Right kidney (tissue), 1 donor: ENCODE data around the gene STOX2.
"Not testable (repeated sequence)": the region's sequence is repeated elsewhere in the genome, so short reads cannot be mapped to it uniquely, and the experiment has no call there.

Experiments used
- DNase-seq: peaks from one replicate; pipeline ENCODE4 v3.0.0-alpha.2; 2016

STOX2 gene

DNA sequence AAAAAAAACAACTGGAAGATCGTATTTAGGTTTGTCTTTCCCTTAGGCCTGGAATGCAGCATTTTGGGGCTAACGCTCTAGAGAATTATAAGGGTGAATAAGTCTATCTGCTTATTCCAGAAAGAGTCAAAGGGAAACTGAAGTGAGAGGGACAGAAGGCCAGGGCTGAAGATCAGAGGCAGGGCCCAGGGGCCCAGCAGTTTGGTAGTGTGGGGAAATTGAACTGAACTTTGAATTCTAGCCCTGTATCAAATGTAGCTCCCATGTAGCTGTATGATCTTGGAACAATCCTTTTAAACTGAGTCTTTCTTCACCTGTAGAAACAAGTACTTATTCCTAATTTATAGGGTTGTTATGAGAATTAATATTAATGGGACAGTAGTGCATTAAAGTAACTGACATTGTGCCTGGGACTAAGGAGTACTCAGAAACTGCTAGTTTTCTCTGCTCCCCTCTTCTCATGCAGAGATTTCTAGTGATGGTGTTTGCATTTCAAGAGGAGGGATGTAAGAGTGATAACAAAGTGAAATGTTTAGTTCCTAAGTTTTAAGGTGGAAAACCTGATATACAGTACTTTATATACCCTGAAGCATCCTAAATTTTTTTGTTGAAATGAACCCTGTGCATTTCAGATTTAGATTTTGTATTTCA is 30.4 kb downstream of the STOX2 start:
- DNase-seq, result peak; percentile 3

DNA sequence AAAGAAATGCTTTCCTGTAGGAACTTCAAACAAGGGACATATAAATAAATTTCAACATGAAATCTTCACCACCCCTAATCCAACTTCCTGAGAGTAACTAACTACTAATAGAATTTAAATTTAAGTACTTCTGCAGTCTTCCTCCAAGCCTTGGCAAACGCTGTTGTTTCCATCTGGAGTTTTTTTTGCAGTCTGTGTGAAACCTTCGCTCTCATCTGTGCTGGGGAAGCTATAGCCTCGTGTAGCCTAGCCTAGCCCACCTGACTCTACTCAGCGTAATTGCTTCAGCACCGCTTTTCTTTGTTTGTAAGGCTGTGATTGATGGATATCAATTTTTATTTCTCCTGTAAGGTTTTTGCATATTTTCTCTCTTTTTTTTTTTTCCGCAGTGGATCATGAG is 30.9 kb downstream of the STOX2 start:
- DNase-seq, result no peak

DNA sequence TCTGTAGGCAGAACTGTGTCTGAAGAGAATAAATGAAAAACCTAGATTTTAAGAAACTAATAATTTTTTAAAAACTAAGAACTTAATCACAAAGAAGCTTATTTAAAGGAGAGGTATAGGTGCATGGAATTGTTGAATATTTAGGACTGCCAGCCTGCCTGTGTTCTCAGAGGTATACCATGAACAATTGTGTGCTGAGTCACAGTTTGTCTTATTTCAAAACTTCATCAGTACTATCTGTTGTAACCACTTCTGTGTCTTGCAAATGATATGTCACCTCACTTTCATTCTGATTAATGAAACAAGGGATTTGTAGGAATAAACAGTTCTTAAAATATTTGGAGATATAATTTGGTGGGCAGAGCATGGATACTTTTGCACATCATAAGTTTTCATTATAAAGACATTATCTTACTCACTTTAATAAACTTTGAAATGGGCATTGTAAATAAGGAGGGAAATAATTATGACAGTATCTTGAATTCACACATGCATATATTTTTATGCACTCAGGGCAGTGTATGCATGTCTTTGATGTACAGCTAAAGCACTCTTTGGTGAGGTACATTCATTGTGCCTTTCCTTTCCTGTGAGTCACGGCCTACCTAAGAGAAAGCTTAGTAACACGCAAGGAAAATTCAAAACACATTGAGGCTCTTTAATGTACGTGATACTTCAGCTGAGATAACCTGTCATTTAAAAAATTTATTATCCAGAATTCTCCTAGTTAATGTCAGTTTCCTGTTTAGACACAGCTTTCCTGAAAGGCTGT is 31.7 kb downstream of the STOX2 start:
- DNase-seq, result no peak

DNA sequence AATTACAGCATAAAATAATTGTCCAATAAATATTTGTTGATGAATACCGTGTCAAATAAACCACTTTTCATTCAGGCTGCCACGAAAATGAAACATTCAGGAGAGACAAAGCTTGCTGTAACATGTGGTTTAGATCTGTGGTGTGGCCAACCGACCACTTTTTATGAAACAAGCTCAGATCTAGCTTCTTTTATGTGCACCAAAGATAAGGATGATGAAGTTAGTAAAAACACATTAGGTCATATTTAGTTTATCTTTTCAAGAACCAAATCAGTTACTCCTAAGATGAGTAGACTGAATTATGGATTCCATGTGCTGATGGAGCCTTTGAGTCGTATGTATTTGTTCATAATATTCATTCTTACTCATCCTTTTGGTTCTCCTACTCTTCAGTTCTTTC is 35.8 kb downstream of the STOX2 start:
- no peak for DNase-seq

DNA sequence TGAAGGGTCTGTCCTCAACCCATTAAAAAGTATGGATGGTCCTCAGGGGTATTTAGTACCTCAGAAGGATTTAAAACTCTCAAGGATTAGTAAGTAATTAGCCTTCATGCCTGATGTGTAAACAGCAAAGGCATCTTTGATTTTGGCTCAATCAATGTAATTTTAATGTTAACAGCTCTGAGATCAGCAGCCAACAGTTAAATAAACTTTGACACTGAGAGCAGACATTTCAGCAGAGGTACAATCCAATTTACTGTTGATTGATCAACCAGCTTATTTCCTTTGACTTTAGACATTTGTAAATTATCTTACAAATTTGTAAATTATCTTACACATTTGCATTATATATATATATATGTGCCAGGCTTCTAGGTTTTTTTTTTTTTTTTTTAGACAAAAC is 36.9 kb downstream of the STOX2 start:
- DNase-seq, result no peak

DNA sequence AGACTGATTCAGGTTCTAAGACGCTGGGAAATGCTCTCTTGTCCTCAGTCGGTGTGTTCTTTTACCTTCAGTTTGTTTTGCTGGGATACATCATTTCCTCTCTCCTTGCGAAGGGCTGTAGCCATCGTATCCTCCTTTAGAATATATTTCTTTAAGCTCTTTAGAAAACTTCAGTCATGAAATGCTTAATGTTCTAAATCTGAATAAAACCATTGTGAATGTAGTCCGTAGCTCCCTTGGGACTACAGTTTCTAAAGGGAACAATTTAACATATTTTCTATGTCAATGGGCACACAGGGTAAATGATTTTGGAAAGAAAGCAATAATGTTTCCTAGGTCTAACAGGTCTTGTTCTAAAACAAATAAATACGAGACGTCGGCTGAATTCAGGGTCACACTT is 40.6 kb downstream of the STOX2 start:
- no peak for DNase-seq

DNA sequence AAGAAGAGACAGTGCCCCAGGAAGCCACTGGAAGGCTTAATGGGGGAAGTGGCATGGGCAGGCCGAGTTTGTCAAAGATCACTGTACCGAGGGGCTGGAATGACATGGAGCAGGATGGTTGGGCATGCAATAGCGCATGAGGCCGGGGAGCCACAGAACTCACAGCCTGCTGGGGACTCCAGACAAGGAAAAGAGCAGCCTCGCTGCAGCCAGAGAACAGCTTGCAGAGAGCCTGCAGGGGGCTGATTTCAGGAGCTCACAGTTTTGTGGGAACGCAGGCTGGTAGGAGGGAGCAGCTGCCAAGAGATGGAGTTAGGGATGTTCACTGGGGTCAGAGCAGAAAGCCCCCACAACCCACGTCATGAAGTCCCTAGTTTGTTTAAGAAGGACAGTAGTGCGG is 45.4 kb downstream of the STOX2 start:
- DNase-seq, result no peak

DNA sequence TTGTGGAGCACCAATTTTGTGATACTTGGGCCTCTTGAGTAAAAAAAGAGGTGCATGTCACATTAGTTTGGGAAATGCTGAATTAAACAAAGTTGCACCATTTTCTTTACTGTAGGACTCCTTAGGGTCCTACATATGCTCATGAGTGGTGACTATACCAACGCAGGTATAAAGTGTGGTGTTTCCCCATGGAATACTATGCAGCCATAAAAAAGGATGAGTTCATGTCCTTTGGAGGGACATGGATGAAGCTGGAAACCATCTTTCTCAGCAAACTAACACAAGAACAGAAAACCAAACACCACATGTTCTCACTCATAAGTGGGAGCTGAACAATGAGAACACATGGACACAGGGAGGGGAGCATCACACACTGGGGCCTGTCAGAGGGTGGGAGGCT is 47.5 kb downstream of the STOX2 start:
- not testable (repeated sequence) for DNase-seq

DNA sequence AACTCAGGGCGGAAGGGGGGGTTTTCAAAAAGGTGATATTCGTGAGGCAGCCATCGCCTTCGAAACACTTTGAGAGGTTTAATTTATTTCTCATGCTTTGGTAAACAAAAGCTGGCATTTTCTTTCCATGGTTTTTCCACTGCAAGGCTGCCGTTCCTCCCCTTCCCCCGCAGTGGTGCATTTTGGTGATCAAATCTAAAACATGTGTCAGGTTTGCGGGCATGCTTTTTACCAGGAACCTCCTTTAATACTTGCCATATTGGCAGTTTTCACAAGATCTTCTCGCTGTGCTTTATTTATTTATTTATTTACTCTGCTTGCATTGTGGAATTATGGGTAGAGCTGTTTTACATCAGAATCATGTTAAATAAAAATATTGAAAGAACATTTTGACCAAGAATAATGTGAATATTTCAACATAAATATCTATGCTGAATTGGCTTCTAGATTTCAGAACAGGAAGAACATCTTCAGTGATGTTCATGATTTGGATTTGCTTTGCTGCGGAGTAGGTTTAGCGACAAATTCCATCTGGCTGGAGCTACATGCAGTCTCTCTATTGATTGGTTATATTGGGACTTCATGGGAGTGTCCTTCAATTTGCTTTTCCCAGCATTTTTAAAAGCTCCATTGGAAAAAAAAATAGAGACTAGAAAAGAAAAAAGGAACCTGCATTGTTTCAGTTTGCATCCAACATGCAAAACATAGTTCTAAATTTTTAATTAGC is 54.4 kb downstream of the STOX2 start:
- no peak for DNase-seq

DNA sequence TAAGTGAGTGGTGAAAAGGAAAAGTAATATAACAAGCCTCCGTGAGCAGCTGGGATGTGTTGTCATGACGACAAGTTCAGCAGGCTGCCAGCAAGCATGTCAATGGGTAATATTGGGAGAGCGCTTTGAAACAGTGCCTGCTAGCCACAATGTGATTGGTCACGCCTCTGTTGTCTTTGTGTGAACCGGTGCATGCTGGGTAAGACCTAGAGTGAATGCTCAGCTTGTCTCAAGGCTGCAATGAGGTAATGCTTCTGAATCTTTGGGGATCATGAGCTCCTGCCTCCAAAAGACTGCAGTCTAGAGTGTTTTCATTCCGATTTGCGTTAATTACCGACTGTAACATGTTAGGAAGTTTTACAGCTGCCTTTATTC is 54.9 kb downstream of the STOX2 start:
- peak; percentile 48 for DNase-seq

DNA sequence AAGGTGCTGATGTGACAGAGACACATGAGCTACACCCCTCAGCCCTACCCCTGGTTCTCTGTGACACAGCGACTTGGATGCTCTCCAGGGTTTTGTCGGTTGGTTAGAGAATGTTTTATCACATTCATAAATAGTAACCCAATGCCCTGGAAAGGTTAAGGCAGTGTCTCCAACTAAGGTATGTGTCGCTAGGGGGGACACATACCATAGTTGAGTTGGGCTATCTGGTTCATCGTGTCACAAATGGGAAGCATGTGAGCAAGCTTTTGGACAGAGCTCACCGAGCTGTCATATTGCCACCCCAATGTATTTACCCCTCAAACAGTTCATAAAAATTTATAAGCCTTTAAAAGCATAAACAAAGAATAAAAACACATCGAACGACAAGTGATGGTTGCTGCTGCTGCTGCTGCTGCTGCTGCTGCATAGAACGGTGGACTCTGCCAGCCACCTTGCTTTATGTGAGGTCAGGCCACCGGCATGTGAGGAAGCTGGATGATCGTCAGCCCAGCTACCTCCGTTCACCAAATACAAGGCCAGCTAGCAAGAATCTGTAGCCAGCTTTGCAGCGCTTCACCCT is 55.9 kb downstream of the STOX2 start:
- DNase-seq, result peak; percentile 57

DNA sequence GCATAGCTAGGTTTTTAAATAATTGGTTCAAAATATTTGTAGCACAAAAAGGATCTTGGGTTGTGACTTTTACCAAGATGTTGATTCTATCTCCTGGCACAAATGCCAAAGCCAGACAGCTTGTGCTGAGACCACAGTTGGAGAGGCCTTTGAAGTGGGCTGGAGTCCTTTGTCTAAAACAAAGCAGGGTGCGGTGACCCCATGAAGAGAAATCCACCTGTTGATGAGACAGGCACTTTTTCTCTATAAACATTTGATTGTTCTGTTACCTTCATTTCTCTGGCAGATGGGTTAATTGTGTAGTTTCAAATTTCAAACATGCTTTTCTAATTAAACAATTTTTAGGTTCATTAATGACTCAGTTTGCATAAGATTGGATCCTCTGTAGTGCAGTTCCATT is 56.7 kb downstream of the STOX2 start:
- no peak for DNase-seq

DNA sequence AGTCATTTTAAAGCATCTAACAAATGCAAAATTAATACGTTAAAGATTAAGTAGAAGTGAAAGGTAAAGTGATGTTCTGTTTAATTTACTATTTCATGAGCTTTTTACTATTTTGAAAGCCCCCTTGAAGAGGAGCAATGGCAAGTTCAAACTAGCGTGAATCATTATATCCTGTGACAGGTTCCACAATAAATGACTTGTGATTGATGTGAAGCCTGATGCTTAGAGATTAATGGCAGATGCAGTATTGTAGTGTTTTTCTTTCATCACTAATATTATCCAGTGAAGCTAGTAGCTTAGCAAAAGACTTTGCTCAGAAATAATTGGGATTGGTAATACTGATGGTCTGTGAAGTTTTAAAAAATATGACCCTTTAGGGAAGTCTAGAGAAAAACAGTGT is 57.3 kb downstream of the STOX2 start:
- DNase-seq, result no peak

DNA sequence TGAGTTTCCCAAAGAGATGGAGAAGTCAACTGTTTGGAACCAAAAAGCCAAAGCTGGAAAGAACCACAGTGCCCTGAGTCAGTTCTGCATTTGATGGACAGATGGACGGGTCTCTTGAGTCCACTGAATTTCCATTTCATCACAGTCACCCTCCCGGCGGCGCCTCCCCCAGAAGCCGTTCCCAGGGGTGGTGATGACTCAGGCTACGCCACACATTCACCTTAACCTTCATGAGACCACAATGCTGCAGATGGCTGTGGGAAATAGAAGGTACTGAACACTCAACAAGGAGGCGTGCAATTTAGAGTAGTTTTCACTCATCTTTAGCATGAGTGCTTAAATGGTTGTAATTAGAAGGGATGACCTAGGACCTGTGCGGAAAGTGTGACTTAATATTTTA is 61.3 kb downstream of the STOX2 start:
- DNase-seq, result no peak

DNA sequence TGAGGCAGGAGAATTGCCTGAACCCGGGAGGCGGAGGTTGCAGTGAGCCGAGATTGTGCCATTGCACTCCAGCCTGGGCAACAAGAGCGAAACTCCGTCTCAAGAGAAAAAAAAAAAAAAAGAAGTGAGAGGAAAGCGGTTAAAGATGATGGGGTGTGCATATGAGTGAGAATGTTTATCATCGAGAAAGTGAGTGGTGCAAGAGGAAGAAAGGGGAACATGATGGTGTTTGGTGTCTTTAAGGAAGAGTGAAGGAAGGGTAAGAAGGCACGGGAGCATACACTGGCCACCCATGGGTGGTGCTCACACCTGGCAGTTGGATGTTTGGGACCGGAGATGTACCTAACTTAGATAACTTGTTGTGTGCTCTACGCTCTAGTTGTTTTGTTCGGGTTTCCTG is 62.2 kb downstream of the STOX2 start:
- DNase-seq, result no peak

DNA sequence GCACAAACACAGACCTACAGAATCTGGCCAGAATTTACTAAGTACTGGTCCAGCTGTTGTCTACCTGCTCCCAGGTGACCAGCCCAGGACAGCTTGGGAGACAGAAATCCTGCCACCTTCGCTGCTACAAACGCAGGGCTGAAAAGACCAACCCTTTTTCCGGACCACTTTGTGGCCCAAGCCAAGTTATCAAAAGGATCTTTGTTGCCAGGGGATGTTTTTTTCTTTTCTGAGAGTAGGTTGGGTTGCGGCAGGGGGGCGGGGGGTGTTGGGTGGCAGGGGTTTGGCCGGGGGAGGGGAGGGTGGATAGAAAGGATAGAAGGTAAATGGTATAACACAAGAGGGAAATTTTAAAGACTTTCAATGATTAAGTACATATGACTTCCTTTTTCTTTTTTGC is 63.4 kb downstream of the STOX2 start:
- no peak for DNase-seq

DNA sequence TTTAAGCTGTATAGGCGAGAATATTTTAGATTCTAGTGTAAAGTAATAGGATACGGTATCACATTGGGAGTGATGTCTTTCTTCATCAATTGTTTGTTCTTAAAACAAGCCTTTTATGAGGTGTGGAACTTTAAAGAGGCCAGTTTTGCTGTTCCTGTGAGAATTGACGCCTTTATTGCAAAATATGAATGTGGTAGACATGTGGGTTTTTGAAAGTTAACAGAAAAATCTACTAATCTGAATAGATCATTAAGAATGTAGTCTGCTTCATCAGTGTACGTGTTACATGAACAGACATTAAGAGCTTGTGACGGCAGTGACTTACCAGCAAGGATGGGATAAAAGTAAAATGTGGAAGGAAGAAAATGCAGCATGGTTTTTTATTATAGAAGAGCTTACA is 63.8 kb downstream of the STOX2 start:
- DNase-seq, result no peak

DNA sequence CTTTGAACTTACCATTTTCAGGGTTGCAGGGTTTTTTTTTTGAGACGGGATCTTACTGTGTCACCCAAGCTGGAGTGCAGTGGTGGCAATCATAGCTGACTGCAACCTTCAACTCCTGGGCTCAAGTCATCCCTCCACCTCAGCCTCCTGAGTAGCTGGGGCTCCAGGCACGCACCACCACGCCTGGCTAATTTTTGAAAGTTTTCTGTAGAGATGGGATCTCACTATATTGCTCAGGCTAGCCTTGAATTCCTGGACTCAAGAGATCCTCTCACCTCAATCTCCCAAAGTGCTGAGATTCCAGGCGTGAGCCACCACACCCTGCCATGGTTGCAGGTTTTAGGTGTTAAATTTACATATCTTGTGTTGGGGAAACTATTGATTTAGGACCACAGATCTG is 64.5 kb downstream of the STOX2 start:
- DNase-seq, result no peak

DNA sequence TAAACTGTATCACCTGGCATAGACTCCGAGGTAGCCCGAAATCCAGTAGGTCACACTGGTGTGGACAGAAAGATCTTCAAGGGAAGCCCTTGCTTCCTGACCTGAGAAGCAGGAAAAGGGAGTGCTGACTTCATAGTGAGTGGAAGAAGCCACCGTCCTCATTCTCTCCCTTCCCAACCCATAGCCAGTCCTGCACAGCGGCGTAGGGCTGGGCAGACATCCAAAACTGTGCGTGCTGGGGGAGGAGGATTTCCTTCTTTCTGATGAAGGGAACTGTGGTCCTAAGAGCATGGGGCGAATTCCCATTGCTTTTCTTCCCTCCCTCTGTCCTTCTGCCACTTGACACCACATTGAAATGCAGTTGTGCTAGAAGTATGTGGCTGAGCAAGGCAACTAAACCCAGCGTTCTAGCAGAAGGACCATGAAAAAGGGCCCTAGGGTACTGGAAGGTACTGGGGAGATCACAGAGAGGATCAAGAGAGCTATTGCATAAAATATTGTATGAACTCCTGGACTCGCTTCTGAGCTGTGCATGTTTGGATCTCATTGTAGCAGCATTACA is 66.9 kb downstream of the STOX2 start:
- peak; percentile 17 for DNase-seq

DNA sequence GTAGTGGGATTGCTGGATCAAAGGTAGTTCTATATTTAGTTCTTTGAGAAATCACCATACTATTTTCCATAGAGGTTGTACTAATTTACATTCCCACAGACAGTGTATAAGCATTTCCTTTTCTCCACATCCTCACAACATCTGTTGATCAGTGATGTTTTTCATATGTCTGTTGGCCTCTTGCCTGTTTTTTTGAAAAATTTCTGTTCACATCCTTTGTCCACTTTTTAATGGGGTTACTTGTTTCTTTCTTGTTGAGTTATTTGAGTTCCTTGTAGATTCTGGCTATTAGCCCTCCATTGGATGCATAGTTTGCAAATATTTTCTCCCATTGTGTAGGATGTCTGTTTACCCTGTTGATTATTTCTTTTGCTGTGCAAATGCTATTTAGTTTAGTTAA is 72.6 kb downstream of the STOX2 start:
- DNase-seq, result no peak

DNA sequence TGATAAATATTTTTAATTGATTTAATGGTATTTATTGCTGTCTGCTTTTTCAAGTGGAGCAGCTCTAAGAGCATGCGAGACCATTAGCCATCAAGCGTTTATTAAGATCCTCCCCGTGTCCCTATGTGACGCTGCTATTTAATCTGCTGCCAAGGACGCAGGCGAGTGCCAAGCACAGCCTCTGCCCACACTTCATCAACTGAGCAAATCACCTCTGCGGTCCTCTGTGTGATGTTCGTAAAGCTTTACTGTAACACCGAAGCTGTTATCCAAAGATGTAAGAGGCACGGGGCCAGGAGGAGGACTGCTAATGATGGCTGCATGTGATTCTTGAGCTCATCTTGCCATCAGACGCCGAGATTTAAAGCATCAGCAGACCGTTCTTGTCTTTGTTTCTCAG is 79.5 kb downstream of the STOX2 start:
- DNase-seq, result no peak

DNA sequence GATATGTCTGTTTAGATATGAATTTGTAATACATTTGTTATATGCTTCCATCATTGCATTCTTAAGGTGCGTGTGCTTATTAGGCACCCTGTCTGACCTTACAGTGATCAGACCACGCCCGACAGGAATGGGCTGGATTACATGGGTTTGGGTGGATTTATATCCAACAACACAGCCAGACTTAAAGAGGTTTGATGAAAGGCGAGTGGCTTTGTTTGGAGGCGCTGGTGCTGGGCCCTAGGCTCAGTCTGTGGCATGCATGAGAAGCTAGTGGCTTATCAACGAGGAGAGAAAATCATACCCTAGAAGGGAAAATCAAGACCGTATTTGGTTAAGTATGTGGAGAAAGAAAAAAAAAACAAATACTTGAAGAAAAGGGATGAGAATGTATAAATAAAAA is 80.7 kb downstream of the STOX2 start:
- no peak for DNase-seq
